ENCODE measurements around the gene SCNN1B.
"Not testable (repeated sequence)": the region's sequence is repeated elsewhere in the genome, so short reads cannot be mapped to it uniquely, and the experiment has no call there.

Gene SCNN1B

GRCh38 chr16:23302045-23302956 lies at the start of gene SCNN1B:
Gene SCNN1B, plus strand, starts transcription at chr16:23302302. Its CDS starts 46,298 bp downstream, at chr16:23348600.
- DNase-seq = peak in 1 of 2 donors; percentile 9

DNA sequence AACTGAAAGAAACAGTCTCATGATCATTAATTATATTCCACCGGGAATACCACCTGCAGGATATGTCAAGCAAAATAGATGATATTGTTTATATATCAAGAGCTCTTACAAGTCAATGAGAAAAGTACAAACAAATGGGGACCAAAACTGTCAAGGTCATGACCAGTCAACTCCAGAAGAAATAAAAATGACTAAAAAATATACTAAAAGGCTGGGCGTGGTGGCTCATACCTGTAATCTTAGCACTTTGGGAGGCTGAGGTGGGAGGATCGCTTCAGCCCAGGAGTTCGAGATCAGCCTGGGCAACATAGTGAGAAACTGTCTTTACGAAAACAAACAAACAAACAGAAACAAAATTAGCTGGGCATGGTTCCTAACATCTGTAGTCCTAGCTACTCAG lies 49.8 kb upstream of the SCNN1B start:
- DNase-seq = peak in 1 of 2 donors; percentile 1

DNA sequence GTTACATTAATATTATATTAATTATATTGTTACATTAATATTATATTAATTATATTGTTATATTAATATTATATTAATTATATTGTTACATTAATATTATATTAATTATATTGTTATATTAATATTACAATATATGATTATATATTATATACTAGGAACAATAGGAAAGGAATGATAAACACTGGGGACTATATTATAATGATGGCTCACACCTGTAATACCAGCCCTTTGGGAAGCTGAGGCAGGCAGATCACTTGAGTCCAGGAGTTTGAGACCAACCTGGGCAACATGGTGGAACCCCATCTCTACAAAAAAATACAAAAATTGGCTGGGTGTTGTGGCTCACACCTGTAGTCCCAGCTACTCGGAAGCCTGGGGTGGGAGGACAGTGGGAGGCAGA lies 48.5 kb upstream of the SCNN1B start:
- not testable (repeated sequence) for DNase-seq

DNA sequence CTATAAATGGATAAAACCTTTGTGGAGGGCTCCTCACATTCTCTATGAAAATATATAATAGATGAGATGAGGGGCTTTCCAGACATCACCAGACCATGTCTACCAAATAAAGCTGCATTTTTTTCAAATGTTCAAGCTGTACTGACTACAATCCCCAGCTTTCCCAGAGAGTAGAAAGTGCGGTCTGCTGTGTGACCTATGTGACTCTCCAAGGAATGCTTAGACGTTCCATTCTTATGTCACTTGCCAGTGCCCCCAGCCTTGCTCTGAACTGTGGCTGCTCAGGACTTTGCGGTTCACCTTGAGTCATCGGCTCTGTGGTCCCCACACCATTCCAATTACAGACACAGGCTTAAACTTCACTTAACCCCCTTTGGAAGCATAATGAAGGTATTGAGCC lies 47.8 kb upstream of the SCNN1B start:
- peak in 1 of 2 donors; percentile 17 for DNase-seq

GRCh38 chr16:23255000-23255399 lies 47.1 kb upstream of the SCNN1B start:
- DNase-seq = no peak

GRCh38 chr16:23256440-23256839 lies 45.7 kb upstream of the SCNN1B start:
- DNase-seq = no peak

- DNase-seq = no peak
Measured at GRCh38 chr16:23257682-23258081, 44.4 kb upstream of the SCNN1B start.

DNA sequence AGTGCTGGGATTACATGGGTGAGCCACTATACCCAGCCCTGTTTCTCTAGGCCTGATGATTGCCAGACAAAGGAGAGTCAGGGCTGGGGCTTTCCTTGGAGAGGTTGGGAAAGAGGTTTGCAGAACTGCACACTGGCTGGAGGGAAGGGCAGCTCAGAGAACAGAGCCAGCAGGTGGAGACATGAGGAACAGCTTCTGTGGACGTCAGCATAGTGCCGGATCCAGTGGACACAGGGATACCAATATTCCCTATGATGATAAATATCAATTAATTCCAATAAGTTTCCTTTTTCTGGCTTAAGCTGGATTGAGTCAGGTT lies 43.2 kb upstream of the SCNN1B start:
- no peak for DNase-seq

- DNase-seq = no peak
Measured at GRCh38 chr16:23267647-23268046, 34.5 kb upstream of the SCNN1B start.

DNA sequence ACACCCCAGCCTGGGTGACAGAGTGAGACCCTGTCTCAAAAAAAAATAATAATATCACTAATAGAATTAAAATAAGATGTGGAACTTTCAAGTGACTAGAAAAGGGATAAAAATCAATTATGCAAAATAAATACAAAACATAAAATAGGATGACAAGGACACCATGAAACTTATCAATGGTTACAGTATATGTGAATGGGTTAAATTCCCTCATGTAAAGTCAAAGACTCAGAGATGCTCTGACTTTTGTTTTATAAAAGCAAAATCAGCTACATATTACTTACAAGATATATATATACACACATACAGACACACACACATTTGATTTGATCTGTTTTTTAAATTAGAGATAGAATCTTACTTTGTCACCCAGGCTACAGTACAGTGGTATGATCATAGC lies 33.5 kb upstream of the SCNN1B start:
- no peak for DNase-seq

DNA sequence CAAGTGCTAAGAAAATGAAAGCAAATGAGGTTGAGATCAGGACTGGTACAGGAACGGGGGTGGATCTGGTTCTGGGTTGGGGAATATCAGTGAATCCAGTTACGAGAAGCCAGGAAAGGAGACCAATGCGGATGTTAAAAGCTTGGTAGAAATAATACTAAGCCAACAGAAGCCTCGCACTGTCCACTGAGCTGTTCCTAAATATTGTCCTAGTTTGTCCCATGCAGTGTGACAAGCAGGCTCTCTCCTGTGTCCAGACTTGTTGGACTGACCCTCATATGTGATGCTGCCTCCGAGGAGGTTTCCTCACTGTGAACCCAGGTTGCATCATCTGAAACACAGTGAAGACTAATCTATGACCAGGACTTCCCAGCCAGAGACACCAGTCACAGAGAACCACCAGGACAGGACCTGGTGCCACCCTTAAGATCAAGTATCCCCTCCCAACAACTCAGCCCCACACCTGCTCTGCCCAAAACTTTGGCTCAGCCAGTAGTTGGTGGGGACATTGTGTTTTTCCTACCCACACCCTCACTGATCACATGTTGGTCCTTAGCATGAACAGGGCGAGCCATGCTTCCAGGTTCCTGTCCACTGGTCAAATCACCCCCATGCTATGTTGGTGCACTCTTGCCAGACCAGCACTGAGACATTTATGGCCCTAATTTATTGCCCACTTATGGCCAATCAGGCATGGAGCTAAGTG lies 32.7 kb upstream of the SCNN1B start:
- no peak for DNase-seq

DNA sequence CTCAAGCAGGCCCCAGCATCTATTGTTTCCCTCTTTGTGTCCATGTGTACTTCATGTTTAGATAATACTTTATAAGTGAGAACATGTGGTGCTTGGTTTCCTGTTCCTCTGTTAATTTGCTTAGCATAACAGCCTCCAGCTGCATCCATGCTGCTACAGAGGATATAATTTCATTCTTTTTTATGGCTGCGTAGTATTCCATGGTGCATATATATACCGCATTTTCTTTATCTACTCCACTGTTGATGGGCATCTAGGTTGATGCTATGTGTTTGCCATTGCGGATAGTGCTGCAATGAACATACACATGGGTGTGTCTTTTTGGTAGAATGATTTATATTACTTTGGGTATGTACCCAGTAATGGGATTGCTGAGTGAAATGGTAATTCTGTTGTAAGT lies 31.4 kb upstream of the SCNN1B start:
- no peak for DNase-seq

DNA sequence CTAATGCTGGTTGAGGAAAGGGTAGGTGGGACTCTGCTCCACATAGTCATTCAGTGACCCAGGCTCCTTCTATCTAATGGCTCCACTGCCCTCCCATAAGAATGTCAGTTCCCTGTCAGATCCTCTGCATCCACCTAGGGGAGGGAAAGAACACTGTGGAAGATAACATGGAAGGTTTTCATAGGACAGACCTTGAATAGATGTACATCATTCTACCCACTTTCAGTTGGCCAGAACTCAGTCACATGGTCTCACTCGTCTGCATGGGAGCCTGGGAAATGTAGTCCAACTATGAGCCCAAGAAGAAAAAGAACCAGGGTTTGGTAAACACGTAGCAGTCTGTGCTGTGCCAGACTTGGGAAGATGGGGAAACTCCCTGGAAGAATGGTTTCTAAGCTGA lies 27.1 kb upstream of the SCNN1B start:
- no peak for DNase-seq

- no peak for DNase-seq
Measured at GRCh38 chr16:23276821-23277220, 25.3 kb upstream of the SCNN1B start.

- DNase-seq = no peak
Measured at GRCh38 chr16:23278031-23278430, 24.1 kb upstream of the SCNN1B start.

DNA sequence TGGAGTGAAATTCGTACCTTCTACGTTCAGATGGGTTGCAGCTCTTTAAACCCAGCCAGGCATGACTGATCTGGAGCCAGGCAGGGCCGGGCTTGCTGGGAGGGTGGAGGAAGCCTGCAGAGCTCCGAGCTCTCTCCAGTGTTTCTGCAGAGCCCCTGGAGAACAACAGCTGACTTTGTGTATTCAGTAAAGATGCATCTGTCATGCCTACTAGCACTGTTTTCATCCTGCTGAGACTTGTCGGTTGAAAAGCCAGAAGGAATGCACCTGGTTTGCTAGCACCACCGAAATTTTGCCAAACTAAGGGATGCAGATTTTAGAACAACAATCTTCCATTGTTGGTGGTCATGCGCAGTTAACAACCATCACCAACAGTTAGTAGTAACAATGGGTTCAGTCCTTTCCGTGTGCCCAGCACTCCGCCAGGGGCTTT lies 22.4 kb upstream of the SCNN1B start:
- DNase-seq = no peak

DNA sequence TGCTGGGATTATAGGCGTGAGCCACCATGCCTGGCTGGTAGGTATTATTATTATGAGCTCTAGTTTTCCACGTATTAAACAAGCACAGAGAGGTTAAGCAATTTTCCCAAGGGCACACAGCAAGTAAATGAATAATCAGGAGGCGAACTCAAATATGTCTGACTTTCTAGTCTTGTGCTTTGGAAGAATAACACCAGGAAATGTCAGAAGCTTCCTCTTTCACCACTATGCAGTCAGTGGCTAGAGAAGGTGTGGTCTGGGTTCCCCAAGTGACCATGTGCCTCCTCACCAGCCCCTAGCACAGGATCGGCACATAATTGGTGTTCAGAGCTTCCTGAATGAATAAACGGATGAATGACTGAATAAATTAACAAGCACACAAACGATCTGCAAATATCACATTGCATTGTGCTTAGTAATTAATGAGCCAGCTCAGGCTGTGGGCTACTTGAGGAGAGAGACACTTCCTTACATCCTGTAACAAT lies 21.6 kb upstream of the SCNN1B start:
- DNase-seq = no peak

DNA sequence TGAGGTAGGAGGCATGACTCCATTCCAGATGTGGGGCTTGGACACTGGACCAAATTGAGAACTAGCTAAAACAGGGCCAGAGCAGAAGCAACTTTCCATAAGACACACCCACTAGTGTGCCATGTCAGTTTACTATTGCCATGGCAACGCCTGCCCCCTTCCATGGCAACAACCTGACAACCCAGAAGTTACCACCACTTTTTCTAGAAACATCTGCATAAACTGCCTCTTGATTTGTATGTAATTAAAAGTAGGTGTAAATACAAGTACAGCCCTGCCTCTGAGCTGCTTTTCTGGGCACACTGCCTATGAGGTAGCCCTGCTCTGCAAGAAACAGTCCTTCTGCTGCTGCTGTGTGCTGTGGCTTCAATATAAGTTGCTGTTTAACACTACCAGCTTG lies 19.5 kb upstream of the SCNN1B start:
- DNase-seq = no peak

- no peak for DNase-seq
Measured at GRCh38 chr16:23283571-23283970, 18.5 kb upstream of the SCNN1B start.

GRCh38 chr16:23284584-23284983 lies 17.5 kb upstream of the SCNN1B start:
- DNase-seq = no peak

GRCh38 chr16:23286131-23286532 lies 16.0 kb upstream of the SCNN1B start:
- DNase-seq = no peak

DNA sequence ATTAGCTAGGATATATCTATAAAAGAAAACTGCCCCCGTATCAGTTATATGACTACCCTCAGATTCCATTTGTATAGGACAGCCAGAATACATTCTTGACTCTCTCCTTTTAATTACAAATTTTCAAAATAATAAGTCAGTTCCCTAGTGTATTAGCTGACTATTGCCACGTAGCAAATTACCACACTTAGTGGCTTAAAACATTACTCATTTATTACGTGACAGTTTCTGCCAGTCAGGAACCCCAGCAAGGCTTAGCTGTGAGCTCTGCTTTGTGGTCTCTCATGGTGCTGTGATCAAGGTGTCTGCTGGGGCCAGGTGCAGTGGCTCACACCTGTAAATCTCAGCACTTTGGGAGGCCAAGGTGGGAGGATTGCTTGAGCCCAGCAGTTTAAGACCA lies 13.9 kb upstream of the SCNN1B start:
- no peak for DNase-seq

DNA sequence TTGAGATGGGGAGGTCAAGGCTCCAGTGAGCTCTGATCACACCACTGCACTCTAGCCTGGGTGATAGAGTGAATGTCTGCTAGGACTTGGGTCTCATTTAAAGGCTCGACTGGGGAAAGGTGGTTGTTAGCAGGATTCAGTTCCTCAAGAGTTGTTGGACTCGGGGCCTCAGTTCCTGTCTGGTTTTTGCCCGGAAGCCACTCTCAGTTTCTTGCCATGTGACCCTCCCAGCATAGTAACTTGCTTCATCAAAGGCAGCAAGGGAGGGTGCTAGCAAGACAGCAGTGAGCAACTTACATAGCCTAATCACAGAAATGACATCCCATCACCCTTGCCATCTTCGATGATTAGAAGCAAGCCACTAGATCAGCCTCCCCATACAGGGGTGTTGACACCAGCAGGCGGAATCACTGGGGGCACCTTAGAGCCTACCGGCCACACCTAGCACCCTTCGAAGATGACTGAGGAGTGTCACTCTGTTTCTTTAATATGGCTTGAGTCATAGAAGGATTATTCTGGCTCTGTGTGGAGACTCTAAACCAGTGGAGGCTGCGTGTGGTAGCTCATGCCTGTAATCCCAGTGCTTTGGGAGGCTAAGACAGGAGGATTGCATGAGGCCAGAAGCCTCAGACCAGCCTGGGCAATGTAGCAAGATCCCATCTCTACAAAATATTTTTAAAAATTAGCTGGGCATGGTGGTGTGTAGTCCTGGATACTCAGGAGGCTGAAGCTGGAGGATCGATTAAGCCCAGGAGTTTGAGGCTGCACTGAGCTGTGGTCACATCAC lies 13.2 kb upstream of the SCNN1B start:
- DNase-seq = no peak

All from stimulated activated CD4-positive, alpha-beta T cell treated with anti-CD3 and anti-CD28 coated beads, Interleukin-2, amount 100 ng/mL, for 24 hours (primary cell).